Adrenal gland (tissue), 12 donors: ENCODE data around the gene ISCU. TPM values are rescaled to one million over a fixed set of nuclear protein-coding genes. Genes with fewer than 3 reads are reported as not detected.

Experiments used
- DNase-seq, 7 donors: peaks; one replicate each; pipeline ENCODE4 v3.0.0-alpha.2; 2019 to 2020
- H3K27ac ChIP-seq, 5 donors: fragments of 200-600 bp; sonication (generic) in 4 of 5; 1 replicate in 3 of 5; 2 replicates in 2 of 5; pipeline versions ENCODE4 v1.5.1 to v1.8.0; 2016 to 2020; ENCODE audit warnings: mild to moderate bottlenecking in 1 of 5
- H3K27me3 ChIP-seq: fragments of 200-600 bp; 2 replicates; pipeline ENCODE4 v1.8.0; 2021
- H3K36me3 ChIP-seq, 2 donors: fragments of 200-600 bp; replicated peaks in 1 of 2; 1 replicate in 1 of 2; 2 replicates in 1 of 2; pipeline versions ENCODE4 v1.5.1 to v1.8.0; 2018 to 2022
- H3K4me1 ChIP-seq, 2 donors: fragments of 200-600 bp; replicated peaks in 1 of 2; 1 replicate in 1 of 2; 2 replicates in 1 of 2; pipeline versions ENCODE4 v1.5.1 to v1.8.0; 2018 to 2021
- H3K4me3 ChIP-seq, 4 donors: fragments of 200-600 bp; sonication (generic) in 3 of 4; one replicate each; pipeline ENCODE4 v1.5.1; 2016 to 2018
- H3K9me3 ChIP-seq, 3 donors: fragments of 200-600 bp; sonication (generic) in 1 of 3; replicated peaks in 1 of 3; 1 replicate in 2 of 3; 2 replicates in 1 of 3; pipeline versions ENCODE4 v1.5.1 to v1.8.0; 2016 to 2021
- POLR2A ChIP-seq, 2 donors: fragments of 450-650 bp; IDR thresholded peaks; one replicate each; pipeline ENCODE4 v1.6.1; 2017; ENCODE audit warnings: antibody characterized with exemption in 2 of 2, mild to moderate bottlenecking in 2 of 2, moderate library complexity in 1 of 2
- WGBS, 4 donors: extraction: QIAGEN DNeasy Blood & Tissue Kit in 2 of 4; methylation state at CpG; one replicate each; pipeline versions ENCODE4 v1.1.5 to v1.1.7; 2013 to 2017; 5-methylcytosine and 5-hydroxymethylcytosine counted together
- intact Hi-C, 2 donors: fragments of 100-400 bp; cut with DNase I; formaldehyde crosslinking; loops; one replicate each; pipeline versions ENCODE4 v1.14.1 to v1.15.0; 2022 to 2023
- polyA plus RNA-seq, 3 donors: library from polyadenylated mRNA; stranded (reverse); fragments of 200-250 nt in 2 of 3; fragments of 350-450 nt in 1 of 3; fragmentation: Illumina TruSeq in 1 of 3; extraction: RNeasy Lipid Tissue Mini Kit (QIAGEN cat#74804) in 1 of 3; gene quantifications; one replicate each; pipeline ENCODE4 v1.2.3, GENCODE V29; 2013 to 2014
- total RNA-seq, 9 donors: library from RNA; depleted of rRNA in 4 of 9; stranded (reverse); fragments of >200 nt in 4 of 9; fragments of 120-200 nt in 1 of 9; fragmentation: NEBNext Ultra II Directional in 1 of 9; extraction: Animal tissue kit (Norgen Biotek cat#: 25700) in 1 of 9; gene quantifications; one replicate each; pipeline versions ENCODE4 v1.1.0 to v1.2.4, GENCODE V29; 2013 to 2023
- TF ChIP-seq, protein P1 (sequence below), 6 experiments: fragments of 450-650 bp in 4 of 6; fragments of 200-600 bp in 2 of 6; sonication (generic) in 1 of 6; IDR thresholded peaks; 1 replicate in 5 of 6; 2 replicates in 1 of 6; pipeline versions ENCODE4 v1.5.1 to v1.8.0; 2016 to 2021; ENCODE audit warnings: antibody characterized with exemption in 6 of 6, mild to moderate bottlenecking in 2 of 6, moderate library complexity in 1 of 6
- donor health status: healthy with polysubstance abuse.
- donor health status: Bipolar disorder and iron deficiency.
- donor health status: DM: yes; HTN: yes; CAD: no.
- donor health status: DM: no; HTN: no; CAD: no.
- donor health status: DM: no; HTN: no; CAD: no.
- donor health status: DM: yes; HTN: yes; CAD: no.

Gene ISCU
- total and polyA plus RNA-seq, 12 donors, result 209 to 1,219 (median 393) TPM

DNA sequence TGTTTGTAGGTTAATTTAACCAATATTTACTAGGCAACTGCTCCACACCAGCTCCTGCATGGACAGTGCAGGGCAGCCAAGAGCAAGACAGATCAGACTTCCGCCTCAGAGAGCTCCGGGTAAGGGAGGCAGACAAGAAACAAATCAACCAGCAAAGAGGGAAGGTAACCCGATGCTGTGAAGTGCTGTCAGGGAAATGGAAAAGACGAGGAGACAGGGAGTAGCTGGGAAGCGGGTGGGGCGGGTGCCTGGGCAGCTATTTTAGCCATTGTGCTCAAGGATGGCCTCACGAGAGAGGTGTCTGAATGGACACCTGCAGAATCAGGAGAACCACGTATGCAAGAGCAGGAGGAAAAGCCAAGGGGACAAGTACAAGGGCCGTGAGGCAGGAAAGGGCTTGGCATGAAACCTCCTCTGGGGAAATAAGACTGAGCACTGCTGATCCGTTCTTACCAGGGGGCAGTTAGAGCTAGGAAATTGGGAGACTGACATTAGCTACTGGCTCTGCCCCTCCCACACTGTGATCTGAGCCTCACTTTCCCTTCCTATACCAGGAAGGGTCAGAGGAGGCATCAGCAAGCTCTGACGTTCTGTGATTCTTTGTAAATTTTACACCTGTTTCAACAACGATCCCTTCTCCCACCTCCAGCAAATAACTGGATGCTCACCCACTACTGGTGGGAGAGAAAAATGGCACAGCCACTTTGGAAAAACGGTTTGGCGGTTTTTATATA, 42.0 kb downstream of the ISCU start:
- WGBS, 4 donors, result 64 to 72% (median 68%) methylated on average over 14 of the region's 14 CpGs
- H3K4me3 ChIP-seq, result no peak overlapping the region
- intact Hi-C loops, result no loop called here
- no peaks in the 10 kb centered on the region for H3K36me3 ChIP-seq
- TF ChIP-seq POLR2A (IDR thresholded peaks at IDR 0.05), result no peak
- TF ChIP-seq, protein P1, sequence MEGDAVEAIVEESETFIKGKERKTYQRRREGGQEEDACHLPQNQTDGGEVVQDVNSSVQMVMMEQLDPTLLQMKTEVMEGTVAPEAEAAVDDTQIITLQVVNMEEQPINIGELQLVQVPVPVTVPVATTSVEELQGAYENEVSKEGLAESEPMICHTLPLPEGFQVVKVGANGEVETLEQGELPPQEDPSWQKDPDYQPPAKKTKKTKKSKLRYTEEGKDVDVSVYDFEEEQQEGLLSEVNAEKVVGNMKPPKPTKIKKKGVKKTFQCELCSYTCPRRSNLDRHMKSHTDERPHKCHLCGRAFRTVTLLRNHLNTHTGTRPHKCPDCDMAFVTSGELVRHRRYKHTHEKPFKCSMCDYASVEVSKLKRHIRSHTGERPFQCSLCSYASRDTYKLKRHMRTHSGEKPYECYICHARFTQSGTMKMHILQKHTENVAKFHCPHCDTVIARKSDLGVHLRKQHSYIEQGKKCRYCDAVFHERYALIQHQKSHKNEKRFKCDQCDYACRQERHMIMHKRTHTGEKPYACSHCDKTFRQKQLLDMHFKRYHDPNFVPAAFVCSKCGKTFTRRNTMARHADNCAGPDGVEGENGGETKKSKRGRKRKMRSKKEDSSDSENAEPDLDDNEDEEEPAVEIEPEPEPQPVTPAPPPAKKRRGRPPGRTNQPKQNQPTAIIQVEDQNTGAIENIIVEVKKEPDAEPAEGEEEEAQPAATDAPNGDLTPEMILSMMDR (IDR thresholded peaks at IDR 0.05), result no peak
- no peak for DNase-seq
- no peaks in the 10 kb centered on the region for H3K9me3 ChIP-seq
- H3K27me3 ChIP-seq, result no peaks in the 10 kb centered on the region
- H3K4me1 ChIP-seq, result peaks cover 0 to 6% of the 10 kb centered on the region in 2 donors
- no peak overlapping the region for H3K27ac ChIP-seq

DNA sequence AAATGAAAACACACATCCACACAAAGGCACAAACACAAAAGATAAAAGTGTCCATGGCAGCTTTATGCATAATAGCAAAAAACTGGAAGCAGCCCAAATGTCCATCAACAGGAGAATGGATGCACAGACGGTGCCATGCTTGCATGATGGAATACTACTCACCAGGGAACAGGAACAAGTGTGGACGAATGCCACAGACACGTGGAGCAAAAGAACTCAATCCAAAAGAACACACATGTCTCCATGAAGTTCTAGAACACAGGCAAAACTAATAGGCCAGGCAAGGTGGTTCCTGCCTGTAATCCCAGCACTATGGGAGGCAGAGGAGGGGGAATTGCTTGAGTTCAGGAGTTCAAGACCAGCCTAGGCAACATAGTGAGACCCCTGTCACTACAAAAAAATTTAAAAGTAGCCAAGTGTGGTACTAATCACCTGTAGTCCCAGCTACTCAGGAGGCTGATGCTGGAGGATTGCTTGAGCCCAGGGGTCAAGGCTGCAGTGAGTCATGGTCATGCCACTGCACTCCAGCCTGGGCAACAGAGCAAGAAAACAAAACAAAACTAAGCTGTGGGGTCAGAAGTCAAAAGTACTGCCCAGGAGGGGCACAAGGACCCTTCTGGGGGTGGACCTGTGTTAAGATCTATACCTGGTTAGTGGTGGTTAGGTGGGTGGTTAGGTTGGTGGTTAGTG, 42.7 kb downstream of the ISCU start:
- Histone ChIP-seq H3K9me3 (no peaks in the 10 kb centered on the region), H3K4me1 (peaks cover 0 to 6% of the 10 kb centered on the region in 2 donors), H3K27ac (peak overlapping the region in 1 of 5 donors; percentile 77), H3K4me3 (no peak overlapping the region), H3K36me3 (no peaks in the 10 kb centered on the region), H3K27me3 (no peaks in the 10 kb centered on the region)
- WGBS, 4 donors, result 66 to 80% (median 67%) methylated on average over 3 of the region's 3 CpGs
- DNase-seq, result peak in 5 of 7 donors; percentile 40 to 66 (median 56)
- intact Hi-C loops, result no loop called here
- no peak for TF ChIP-seq POLR2A (IDR thresholded peaks at IDR 0.05)
- TF ChIP-seq, protein P1 (IDR thresholded peaks at IDR 0.05), result no peak

DNA sequence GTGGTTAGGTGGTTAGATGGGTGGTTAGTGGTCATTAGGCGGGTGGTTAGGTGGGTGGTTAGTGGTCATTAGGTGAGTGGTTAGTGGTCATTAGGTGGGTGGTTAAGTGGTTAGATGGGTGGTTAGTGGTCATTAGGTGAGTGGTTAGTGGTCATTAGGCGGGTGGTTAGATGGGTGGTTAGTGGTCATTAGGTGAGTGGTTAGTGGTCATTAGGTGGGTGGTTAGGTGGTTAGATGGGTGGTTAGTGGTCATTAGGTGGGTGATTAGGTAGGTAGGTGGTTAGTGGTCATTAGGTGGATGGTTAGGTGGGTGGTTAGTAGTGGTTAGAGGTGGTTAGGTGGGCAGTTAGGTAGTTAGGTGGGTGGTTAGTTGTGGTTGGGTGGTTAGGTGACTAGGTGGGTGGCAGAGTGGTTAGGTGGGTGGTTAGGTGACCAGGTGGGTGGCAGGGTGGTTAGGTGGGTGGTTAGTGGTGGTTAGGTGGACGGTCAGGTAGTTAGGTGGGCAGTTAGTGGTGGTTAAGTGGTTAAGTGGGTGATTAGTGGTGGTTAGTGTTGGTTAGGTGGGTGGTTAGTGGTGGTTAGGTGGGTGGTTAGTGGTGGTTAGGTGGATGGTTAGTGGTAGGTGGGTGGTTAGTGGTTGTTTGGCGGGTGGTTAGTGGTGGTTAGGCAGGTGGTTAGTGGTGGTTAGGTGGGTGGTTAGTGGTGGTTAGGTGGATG, 43.5 kb downstream of the ISCU start:
- no peaks in the 10 kb centered on the region for H3K36me3 ChIP-seq
- H3K27me3 ChIP-seq, result no peaks in the 10 kb centered on the region
- WGBS, 4 donors, result 88 to 93% (median 92%) methylated on average over 4 of the region's 4 CpGs
- H3K4me1 ChIP-seq, result peaks cover 0 to 6% of the 10 kb centered on the region in 2 donors
- TF ChIP-seq POLR2A (IDR thresholded peaks at IDR 0.05), result no peak
- TF ChIP-seq, protein P1 (IDR thresholded peaks at IDR 0.05), result no peak
- DNase-seq, result no peak
- intact Hi-C loops, result no loop called here
- H3K27ac ChIP-seq, result peak overlapping the region in 1 of 5 donors; percentile 77
- H3K9me3 ChIP-seq, result no peaks in the 10 kb centered on the region
- no peak overlapping the region for H3K4me3 ChIP-seq

DNA sequence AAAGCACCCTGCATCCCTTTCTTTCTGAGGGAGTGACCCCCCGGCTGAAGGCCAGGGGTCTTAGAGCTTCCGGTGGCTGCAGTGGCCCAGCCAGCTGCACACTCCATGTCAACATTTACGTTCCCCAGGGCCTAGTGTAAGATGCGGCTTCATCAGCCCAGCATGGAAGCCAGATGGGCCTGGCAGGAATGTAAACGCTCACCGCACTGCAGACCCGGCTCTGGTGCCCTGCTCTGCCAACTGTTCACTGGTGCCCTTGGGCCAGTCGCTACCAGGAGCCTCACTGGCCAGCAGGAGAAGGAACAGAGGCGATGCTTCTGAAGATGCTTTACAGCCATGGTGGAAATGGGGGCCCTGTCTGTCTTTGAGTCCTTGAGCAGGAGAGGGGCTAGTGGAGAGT, 44.1 kb downstream of the ISCU start:
- H3K4me1 ChIP-seq, result peaks cover 0 to 6% of the 10 kb centered on the region in 2 donors
- no peaks in the 10 kb centered on the region for H3K9me3 ChIP-seq
- intact Hi-C loops, result no loop called here
- no peak overlapping the region for H3K27ac ChIP-seq
- DNase-seq, result no peak
- no peak overlapping the region for H3K4me3 ChIP-seq
- 80 to 87% (median 83%) methylated on average over 7 to 9 of the region's 9 CpGs; no CpG with 5 or more reads in 1 of the 4 donors for WGBS, 4 donors
- TF ChIP-seq POLR2A (IDR thresholded peaks at IDR 0.05), result no peak
- TF ChIP-seq, protein P1 (IDR thresholded peaks at IDR 0.05), result no peak
- H3K27me3 ChIP-seq, result no peaks in the 10 kb centered on the region
- H3K36me3 ChIP-seq, result no peaks in the 10 kb centered on the region
